OCI-LY3 (cell line): ENCODE measurements around the gene RIPK3.
"Not testable (repeated sequence)": the region's sequence is repeated elsewhere in the genome, so short reads cannot be mapped to it uniquely, and the experiment has no call there.

Experiments
- H2AFZ ChIP-seq: fragments of 200-600, 300-600 bp; shearing (Covaris generic); 2 replicates; pipeline ENCODE4 v1.6.0; 2014; ENCODE audit warnings: antibody characterized with exemption, low read depth, low read length
- H3K27ac ChIP-seq: fragments of 200-600, 300-600 bp; sonication (generic); 2 replicates; pipeline ENCODE4 v1.5.1; 2014; ENCODE audit warnings: mild to moderate bottlenecking, low read length, moderate library complexity, mixed read lengths
- H3K27me3 ChIP-seq: fragments of 200-600, 300-600 bp; sonication (generic); 2 replicates; pipeline ENCODE4 v1.6.1; 2014; ENCODE audit warnings: low read depth, low read length, mixed read lengths
- H3K36me3 ChIP-seq: fragments of 200-600, 300-600 bp; sonication (generic); replicated peaks from 2 replicates; pipeline ENCODE3; 2014; ENCODE audit warnings: low read depth, low read length, mixed read lengths
- H3K4me1 ChIP-seq: fragments of 300-600, 200-600 bp; sonication (generic); 2 replicates; pipeline ENCODE4 v1.6.1; 2014; ENCODE audit warnings: low read length, mixed read lengths
- H3K4me2 ChIP-seq: fragments of 200-600, 300-600 bp; sonication (generic); 2 replicates; pipeline ENCODE4 v1.6.1; 2014; ENCODE audit warnings: low read length, mixed read lengths
- H3K4me3 ChIP-seq: fragments of 300-600, 200-600 bp; sonication (generic); 2 replicates; pipeline ENCODE4 v1.5.1; 2014; ENCODE audit warnings: antibody characterized with exemption, mild to moderate bottlenecking, low read length, moderate library complexity
- H3K79me2 ChIP-seq: fragments of 300-600, 200-600 bp; shearing (Covaris generic); 2 replicates; pipeline ENCODE4 v1.6.1; 2014; ENCODE audit warnings: mild to moderate bottlenecking, low read length, mixed read lengths
- H3K9ac ChIP-seq: fragments of 300-600, 200-600 bp; shearing (Covaris generic); 2 replicates; pipeline ENCODE4 v1.6.0; 2014; ENCODE audit warnings: mild to moderate bottlenecking, low read length, moderate library complexity
- H3K9me3 ChIP-seq: fragments of 200-600, 300-600 bp; shearing (Covaris generic); 2 replicates; pipeline ENCODE4 v1.6.1; 2014; ENCODE audit warnings: low read length, mixed read lengths; ENCODE audit not compliant: insufficient read depth
- H4K20me1 ChIP-seq: fragments of 200-600, 300-600 bp; sonication (generic); 2 replicates; pipeline ENCODE4 v1.6.1; 2016; ENCODE audit warnings: low read length, mixed read lengths; ENCODE audit not compliant: insufficient read depth
- CTCF ChIP-seq: fragments of 200-600, 300-600 bp; sonication (generic); IDR thresholded peaks from 2 replicates; pipeline ENCODE4 v1.5.1; 2014; ENCODE audit warnings: antibody characterized with exemption, low read length, low read depth
- EZH2phosphoT487 ChIP-seq: fragments of 200-600 bp; shearing (Covaris generic); IDR thresholded peaks from 2 replicates; pipeline ENCODE4 v1.6.1; 2018; ENCODE audit warnings: antibody characterized with exemption, mixed run types, low read depth

Gene RIPK3

GRCh38 chr14:24361326-24361725 lies 21.5 kb upstream of the RIPK3 start:
- Histone ChIP-seq H3K4me1 (peaks cover 14% of the 10 kb centered on the region), H3K9me3 (no peaks in the 10 kb centered on the region), H4K20me1 (no peaks in the 10 kb centered on the region), H3K27me3 (peaks cover 6% of the 10 kb centered on the region; the same call in 1 of the 2 replicates), H3K36me3 (no peaks in the 10 kb centered on the region), H3K27ac (no peak overlapping the region), H3K4me3 (no peak overlapping the region), H3K79me2 (no peaks in the 10 kb centered on the region), H3K9ac (no peak overlapping the region), H2AFZ (no peak overlapping the region), H3K4me2 (no peak overlapping the region)
- TF ChIP-seq EZH2phosphoT487 (no peak), CTCF (no peak)

GRCh38 chr14:24360281-24360680 lies 20.5 kb upstream of the RIPK3 start:
- Histone ChIP-seq H4K20me1 (no peaks in the 10 kb centered on the region), H3K9me3 (no peaks in the 10 kb centered on the region), H3K4me3 (no peak overlapping the region)

GRCh38 chr14:24356208-24356607 lies 16.4 kb upstream of the RIPK3 start:
- no peak overlapping the region for H3K9ac ChIP-seq
- no peak overlapping the region for H3K27ac ChIP-seq
- H2AFZ ChIP-seq: no peak overlapping the region
- no peak overlapping the region for H3K4me3 ChIP-seq
- no peaks in the 10 kb centered on the region for H3K36me3 ChIP-seq
- no peak overlapping the region for H3K4me2 ChIP-seq
- H3K9me3 ChIP-seq: no peaks in the 10 kb centered on the region
- TF ChIP-seq CTCF: no peak
- TF ChIP-seq EZH2phosphoT487: no peak
- H3K4me1 ChIP-seq: peaks cover 1% of the 10 kb centered on the region; the same call in 1 of the 2 replicates
- H3K27me3 ChIP-seq: peaks cover 24% of the 10 kb centered on the region
- no peaks in the 10 kb centered on the region for H4K20me1 ChIP-seq
- H3K79me2 ChIP-seq: no peaks in the 10 kb centered on the region

More at GRCh38 chr14:24360281-24360680, 20.5 kb upstream of the RIPK3 start:
- H3K9ac ChIP-seq: no peak overlapping the region
- no peak overlapping the region for H3K4me2 ChIP-seq
- no peaks in the 10 kb centered on the region for H3K36me3 ChIP-seq
- H3K79me2 ChIP-seq: no peaks in the 10 kb centered on the region
- peaks cover 6% of the 10 kb centered on the region; the same call in 1 of the 2 replicates for H3K27me3 ChIP-seq
- H3K4me1 ChIP-seq: peaks cover 9% of the 10 kb centered on the region
- no peak overlapping the region for H3K27ac ChIP-seq
- no peak overlapping the region for H2AFZ ChIP-seq
- TF ChIP-seq EZH2phosphoT487: no peak
- no peak for TF ChIP-seq CTCF

GRCh38 chr14:24355009-24355408 lies 15.2 kb upstream of the RIPK3 start:
- H3K79me2 ChIP-seq: no peaks in the 10 kb centered on the region
- TF ChIP-seq EZH2phosphoT487: no peak
- TF ChIP-seq CTCF: no peak
- no peak overlapping the region for H3K4me2 ChIP-seq
- no peak overlapping the region for H3K27ac ChIP-seq
- H4K20me1 ChIP-seq: no peaks in the 10 kb centered on the region
- no peak overlapping the region for H3K4me3 ChIP-seq
- H3K4me1 ChIP-seq: no peaks in the 10 kb centered on the region
- H3K36me3 ChIP-seq: no peaks in the 10 kb centered on the region
- H3K27me3 ChIP-seq: peaks cover 33% of the 10 kb centered on the region
- no peak overlapping the region for H3K9ac ChIP-seq
- no peak overlapping the region for H2AFZ ChIP-seq
- H3K9me3 ChIP-seq: no peaks in the 10 kb centered on the region

DNA sequence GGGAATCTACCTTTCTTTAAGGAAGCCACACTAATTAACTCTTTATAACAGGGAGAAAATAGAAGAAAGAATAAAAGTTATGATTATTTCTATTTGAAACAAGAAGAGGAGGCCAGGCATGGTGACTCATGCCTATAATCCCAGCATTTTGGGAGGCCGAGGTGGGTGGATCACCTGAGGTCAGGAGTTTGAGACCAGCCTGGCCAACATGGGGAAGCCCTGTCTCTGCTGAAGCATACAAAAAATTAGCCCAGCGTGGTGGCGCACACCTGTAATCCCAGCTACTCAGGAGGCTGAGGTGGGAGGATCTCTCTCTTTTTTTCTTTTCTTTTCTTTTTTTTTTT lies 14.7 kb upstream of the RIPK3 start:
- H3K79me2 ChIP-seq, H3K9ac ChIP-seq, H3K4me1 ChIP-seq, H3K27ac ChIP-seq, H4K20me1 ChIP-seq, H2AFZ ChIP-seq, H3K4me3 ChIP-seq, H3K9me3 ChIP-seq, H3K36me3 ChIP-seq, H3K4me2 ChIP-seq: not testable (repeated sequence)
- H3K27me3 ChIP-seq: peaks cover 38% of the 10 kb centered on the region
